GM10266 (cell line): ENCODE measurements around the gene PRKAB2.
"Not testable (repeated sequence)": the region's sequence is repeated elsewhere in the genome, so short reads cannot be mapped to it uniquely, and the experiment has no call there.

ENCODE experiments used
- DNase-seq: peaks from one replicate; pipeline ENCODE4 v3.0.0; 2012; ENCODE audit errors: extremely low spot score
- TF ChIP-seq, protein P1 (sequence below): IDR thresholded peaks from 2 replicates; pipeline ENCODE4 v1.5.1; 2012; ENCODE audit warnings: mild to moderate bottlenecking, low read depth; ENCODE audit not compliant: control insufficient read depth, insufficient read depth; ENCODE audit errors: missing control alignments

The PRKAB2 gene

DNA sequence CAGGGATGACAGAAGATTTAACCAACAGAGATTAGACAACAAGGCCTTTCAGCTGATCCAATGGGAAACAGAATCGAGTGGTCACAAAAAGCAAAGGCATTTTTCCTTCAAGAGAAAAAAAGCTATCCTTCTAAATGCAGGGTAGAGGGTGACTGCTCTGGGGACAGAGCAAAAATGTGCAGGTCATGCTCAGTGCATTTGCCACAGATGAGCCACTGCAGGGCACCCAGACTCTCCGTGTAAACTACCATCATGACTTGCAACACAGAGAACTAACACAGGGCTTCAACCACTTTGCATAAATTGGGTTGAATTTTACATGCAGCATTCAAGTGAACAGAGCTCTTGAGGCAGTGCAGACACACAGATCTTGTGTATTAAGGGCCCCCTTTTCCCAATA lies 56.8 kb downstream of the PRKAB2 start:
- TF ChIP-seq, protein P1, sequence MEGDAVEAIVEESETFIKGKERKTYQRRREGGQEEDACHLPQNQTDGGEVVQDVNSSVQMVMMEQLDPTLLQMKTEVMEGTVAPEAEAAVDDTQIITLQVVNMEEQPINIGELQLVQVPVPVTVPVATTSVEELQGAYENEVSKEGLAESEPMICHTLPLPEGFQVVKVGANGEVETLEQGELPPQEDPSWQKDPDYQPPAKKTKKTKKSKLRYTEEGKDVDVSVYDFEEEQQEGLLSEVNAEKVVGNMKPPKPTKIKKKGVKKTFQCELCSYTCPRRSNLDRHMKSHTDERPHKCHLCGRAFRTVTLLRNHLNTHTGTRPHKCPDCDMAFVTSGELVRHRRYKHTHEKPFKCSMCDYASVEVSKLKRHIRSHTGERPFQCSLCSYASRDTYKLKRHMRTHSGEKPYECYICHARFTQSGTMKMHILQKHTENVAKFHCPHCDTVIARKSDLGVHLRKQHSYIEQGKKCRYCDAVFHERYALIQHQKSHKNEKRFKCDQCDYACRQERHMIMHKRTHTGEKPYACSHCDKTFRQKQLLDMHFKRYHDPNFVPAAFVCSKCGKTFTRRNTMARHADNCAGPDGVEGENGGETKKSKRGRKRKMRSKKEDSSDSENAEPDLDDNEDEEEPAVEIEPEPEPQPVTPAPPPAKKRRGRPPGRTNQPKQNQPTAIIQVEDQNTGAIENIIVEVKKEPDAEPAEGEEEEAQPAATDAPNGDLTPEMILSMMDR = no peak
- DNase-seq = no peak

DNA sequence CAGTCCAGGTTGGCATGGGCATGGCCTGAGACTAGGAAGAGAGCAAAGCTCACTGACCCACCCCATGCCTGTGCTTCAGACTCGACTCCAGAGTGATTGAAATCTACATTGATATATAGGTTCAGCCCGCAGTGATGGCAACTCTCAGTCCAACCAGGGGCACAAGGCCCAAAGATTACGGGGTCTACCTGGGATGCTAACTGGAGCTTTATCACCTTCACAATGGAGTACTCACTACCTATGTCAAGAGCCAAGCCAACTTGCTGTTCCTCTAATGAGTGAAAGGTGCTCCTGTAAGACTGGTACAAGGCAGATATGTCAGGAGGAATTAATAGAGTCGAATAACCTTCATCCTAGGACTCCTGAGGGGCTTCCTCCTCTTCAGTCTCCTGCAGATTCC lies 57.2 kb downstream of the PRKAB2 start:
- not testable (repeated sequence) for DNase-seq

DNA sequence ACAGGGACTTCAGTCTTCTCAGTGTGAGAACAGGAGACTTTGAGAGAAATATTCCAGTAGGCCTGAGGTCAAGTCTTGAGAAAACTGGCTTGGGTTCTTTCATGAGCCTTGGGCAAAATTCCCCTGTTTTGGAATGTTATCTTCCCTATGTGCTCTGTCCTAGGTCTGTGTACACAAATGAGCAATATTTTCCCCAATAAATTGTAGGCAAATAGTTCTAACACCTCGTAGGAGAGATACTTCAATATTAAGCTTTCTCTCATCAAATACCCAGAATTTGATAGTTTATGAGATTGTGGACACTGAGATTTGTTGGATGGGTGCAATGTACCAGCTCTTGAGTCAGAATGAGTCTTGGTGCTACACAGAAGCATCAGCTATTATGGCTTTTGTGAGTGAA lies 57.9 kb downstream of the PRKAB2 start:
- DNase-seq = not testable (repeated sequence)

DNA sequence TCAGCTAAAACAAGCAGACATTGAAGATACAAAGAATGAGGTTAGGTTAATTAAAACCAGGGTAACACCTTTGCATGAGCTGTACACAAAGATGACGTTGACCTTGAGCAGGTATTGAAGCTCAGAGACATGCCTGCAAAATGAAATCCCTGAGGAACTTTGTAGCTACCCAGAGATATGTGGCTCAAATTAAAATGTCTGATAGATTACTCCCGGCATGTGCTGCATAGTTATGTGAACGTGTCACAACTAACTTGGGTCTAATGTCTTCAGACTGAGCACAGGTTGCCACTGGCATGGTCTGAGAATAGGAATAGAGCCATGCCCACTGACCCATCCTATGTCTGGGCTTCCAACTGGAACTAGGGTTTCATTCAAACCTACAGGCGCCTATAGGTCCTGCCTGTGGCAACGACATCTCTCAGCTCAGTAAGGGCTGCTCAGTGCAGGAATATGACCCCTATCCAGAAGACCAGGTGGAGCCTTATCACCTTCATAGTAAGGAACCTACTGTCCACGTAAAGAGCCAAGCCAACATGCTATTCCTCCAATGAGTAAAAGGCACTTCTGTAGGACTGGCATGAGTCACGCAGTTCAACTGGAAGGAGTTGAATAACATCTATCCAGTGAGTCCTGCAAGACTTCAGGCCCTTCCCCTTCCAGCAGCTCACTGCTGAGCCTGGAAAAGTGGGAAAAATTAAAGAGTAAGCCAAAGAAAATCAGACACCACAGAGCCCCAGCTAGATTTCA lies 60.7 kb downstream of the PRKAB2 start:
- DNase-seq = no peak
- TF ChIP-seq, protein P1 = no peak

DNA sequence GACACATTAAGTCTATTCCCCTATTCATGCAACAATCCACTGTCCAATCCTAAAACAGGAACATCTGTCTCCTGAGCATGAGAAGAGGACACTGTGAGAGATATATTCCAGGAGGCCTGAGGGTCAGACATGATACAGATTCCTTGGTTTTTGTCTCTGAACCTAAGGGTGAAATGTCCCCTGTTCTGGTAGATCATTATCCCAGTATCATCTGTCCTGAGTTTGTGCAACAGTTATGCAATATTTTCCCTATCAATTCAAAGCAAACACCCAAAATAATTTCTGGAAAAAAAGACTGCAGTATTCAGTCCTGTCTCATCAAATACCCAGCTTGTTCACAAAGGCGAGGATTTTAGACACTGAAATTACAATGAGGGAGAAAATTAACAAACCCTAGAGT lies 61.4 kb downstream of the PRKAB2 start:
- no peak for DNase-seq
- TF ChIP-seq, protein P1 = no peak

DNA sequence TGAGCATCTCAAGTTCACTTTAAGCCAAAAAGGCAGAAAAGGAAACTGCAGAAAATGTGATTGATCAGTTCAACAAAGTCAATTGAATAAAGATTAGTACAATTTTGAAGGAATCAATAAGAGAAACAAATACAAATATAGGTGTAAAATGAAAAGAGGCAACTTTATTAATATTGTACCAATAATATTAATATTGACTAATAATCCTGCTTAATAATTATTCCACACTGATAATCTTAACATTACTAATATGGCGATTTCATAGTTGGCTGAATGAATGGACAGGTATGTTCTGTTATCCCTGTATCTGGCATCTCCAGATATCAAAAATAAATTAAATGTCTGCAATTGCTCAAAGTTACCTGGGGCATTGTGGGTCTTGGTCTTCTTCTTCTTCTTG lies 61.8 kb downstream of the PRKAB2 start:
- no peak for DNase-seq

DNA sequence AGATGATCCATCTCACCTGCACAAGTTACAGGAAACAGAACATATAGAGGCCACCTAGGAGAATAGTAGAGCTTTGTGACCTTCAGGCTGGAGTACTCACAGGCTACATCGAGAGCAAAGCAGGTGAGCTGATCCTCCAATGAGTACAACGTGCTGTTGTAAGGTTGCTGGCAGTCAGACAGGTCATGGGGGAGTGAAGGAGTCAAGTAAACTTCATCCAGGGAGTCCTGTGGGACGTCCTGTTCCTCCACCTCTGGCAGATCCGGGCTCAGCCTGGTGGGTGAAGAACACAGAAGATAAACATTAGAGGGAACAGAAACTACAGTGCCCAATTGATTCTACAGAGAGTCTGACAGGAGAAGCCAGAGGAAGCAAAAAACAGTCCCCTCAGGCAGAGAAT lies 62.5 kb downstream of the PRKAB2 start:
- TF ChIP-seq, protein P1 = no peak
- DNase-seq = no peak

More for the DNA sequence above, 61.8 kb downstream of the PRKAB2 start:
- TF ChIP-seq, protein P1 = no peak

DNA sequence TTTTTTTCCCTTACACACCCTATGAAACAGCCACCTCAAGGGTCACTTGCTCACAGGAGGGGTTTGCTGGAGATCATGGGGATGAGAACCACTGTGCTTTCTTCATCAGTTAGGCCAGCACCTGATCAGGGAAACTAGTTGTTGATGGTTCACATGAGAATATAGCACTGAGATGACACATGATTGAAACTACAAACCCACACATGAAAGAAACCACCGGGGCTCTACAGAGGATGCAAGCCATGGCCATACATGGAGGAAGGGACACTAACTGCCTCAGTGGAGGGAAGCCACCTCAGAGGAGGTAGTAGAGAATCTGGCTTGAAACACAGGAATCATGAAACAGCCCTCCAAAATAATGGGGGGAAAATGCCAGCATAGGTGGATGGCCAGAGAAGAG lies 63.2 kb downstream of the PRKAB2 start:
- DNase-seq = peak; percentile 52
- TF ChIP-seq, protein P1 = no peak

DNA sequence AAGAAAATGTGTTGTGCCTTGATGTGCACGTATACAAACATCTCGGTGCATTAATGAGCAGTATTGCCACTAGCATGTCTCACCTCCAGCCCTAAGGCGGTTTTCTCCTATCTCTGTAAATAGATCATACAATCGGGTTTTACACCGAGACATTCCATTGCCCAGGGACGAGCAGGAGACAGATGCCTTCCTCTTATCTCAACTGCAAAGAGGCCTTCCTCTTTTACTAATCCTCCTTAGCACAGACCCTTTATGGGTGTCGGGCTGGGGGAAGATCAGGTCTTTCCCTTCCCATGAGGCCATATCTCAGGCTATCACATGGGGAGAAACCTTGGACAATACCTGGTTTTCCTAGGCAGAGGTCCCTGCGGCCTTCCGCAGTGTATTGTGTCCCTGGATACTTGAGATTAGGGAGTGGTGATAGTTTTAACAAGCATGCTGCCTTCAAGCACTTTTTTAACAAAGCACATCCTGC lies 65.8 kb downstream of the PRKAB2 start:
- not testable (repeated sequence) for DNase-seq
